Spleen (tissue), 11 donors: ENCODE measurements around the gene MAP3K5. TPM values are rescaled to one million over a fixed set of nuclear protein-coding genes. Genes with fewer than 3 reads are reported as not detected.

Experiments
- DNase-seq: peaks from one replicate; pipeline ENCODE4 v3.0.0-alpha.2; 2020
- H3K27ac ChIP-seq, 8 donors: fragments of 200-600 bp; sonication (generic) in 7 of 8; 1 replicate in 4 of 8; 2 replicates in 4 of 8; pipeline versions ENCODE4 v1.5.0 to v1.8.0; 2016 to 2021; ENCODE audit warnings: inconsistent platforms in 4 of 8, mild to moderate bottlenecking in 4 of 8, moderate library complexity in 1 of 8
- H3K27me3 ChIP-seq, 7 donors: fragments of 200-600 bp; sonication (generic) in 6 of 7; replicated peaks in 1 of 7; 1 replicate in 4 of 7; 2 replicates in 3 of 7; pipeline versions ENCODE4 v1.5.0 to v1.8.0; 2016 to 2021; ENCODE audit warnings: inconsistent platforms in 3 of 7, mild to moderate bottlenecking in 1 of 7
- H3K36me3 ChIP-seq, 6 donors: fragments of 200-600 bp; sonication (generic) in 5 of 6; 1 replicate in 4 of 6; 2 replicates in 2 of 6; pipeline versions ENCODE4 v1.5.0 to v1.8.0; 2016 to 2021; ENCODE audit warnings: inconsistent platforms in 2 of 6
- H3K4me1 ChIP-seq, 6 donors: fragments of 200-600 bp; sonication (generic) in 5 of 6; 1 replicate in 3 of 6; 2 replicates in 3 of 6; pipeline versions ENCODE4 v1.5.0 to v1.8.0; 2016 to 2021; ENCODE audit warnings: inconsistent platforms in 3 of 6
- H3K4me3 ChIP-seq, 8 donors: fragments of 200-600 bp; sonication (generic) in 7 of 8; 1 replicate in 4 of 8; 2 replicates in 4 of 8; pipeline versions ENCODE4 v1.5.0 to v1.8.0; 2016 to 2021; ENCODE audit warnings: inconsistent platforms in 4 of 8, mild to moderate bottlenecking in 4 of 8, moderate library complexity in 2 of 8
- H3K9me3 ChIP-seq, 8 donors: fragments of 200-600 bp; sonication (generic) in 7 of 8; 1 replicate in 4 of 8; 2 replicates in 4 of 8; pipeline versions ENCODE4 v1.5.0 to v1.8.0; 2016 to 2021; ENCODE audit warnings: inconsistent platforms in 4 of 8
- CTCF ChIP-seq, 11 experiments: fragments of 200-600 bp in 7 of 11; fragments of 450-650 bp in 4 of 11; sonication (generic) in 4 of 11; IDR thresholded peaks in 8 of 11; conservative IDR thresholded peaks in 3 of 11; 1 replicate in 7 of 11; 2 replicates in 4 of 11; pipeline versions ENCODE4 v1.4.0 to v1.8.0; 2016 to 2021; ENCODE audit warnings: antibody characterized with exemption in 11 of 11, inconsistent platforms in 4 of 11, mild to moderate bottlenecking in 1 of 11
- POLR2A ChIP-seq, 3 donors: fragments of 450-650 bp; IDR thresholded peaks; one replicate each; pipeline ENCODE4 v1.5.1; 2017; ENCODE audit warnings: antibody characterized with exemption in 3 of 3, mild to moderate bottlenecking in 1 of 3
- POLR2AphosphoS5 ChIP-seq, 3 donors: sonication (generic); formaldehyde crosslinking; IDR thresholded peaks; one replicate each; pipeline ENCODE4 v1.5.1; 2017; ENCODE audit warnings: antibody characterized with exemption in 3 of 3
- WGBS, 5 donors: extraction: QIAGEN DNeasy Blood & Tissue Kit in 3 of 5; methylation state at CpG; one replicate each; pipeline versions ENCODE4 v1.1.5 to v1.1.7; 2013 to 2018; 5-methylcytosine and 5-hydroxymethylcytosine counted together
- intact Hi-C: fragments of 100-400 bp; cut with DNase I; formaldehyde crosslinking; loops from one replicate; pipeline ENCODE4 v1.15.0; 2023; ENCODE audit warnings: low total_unique reads
- polyA plus RNA-seq, 3 donors: library from polyadenylated mRNA; stranded (reverse); fragments of 200-250 nt; gene quantifications; one replicate each; pipeline ENCODE4 v1.2.1, GENCODE V29; 2013
- total RNA-seq, 7 donors: library from RNA; depleted of rRNA in 3 of 7; stranded (reverse); fragments of >200 nt in 3 of 7; fragmentation: NEBNext Ultra II Directional in 4 of 7; extraction: Animal tissue kit (Norgen Biotek cat#: 25700) in 4 of 7; gene quantifications; one replicate each; pipeline versions ENCODE4 v1.1.0 to v1.2.1, GENCODE V29; 2016 to 2021
- donor health status: healthy with polysubstance abuse.
- donor health status: DM: no; HTN: no; CAD: no; lungs with moderate emphysema.
- donor health status: DM: no; HTN: no; CAD: no.
- donor health status: Bipolar disorder and iron deficiency.
- donor health status: healthy.
- donor health status: DM: no; HTN: no; CAD: no.
- donor health status: DM: yes; HTN: yes; CAD: no.

MAP3K5 gene
- total and polyA plus RNA-seq, 10 donors: 7.2 to 55.0 (median 33.2) TPM

DNA sequence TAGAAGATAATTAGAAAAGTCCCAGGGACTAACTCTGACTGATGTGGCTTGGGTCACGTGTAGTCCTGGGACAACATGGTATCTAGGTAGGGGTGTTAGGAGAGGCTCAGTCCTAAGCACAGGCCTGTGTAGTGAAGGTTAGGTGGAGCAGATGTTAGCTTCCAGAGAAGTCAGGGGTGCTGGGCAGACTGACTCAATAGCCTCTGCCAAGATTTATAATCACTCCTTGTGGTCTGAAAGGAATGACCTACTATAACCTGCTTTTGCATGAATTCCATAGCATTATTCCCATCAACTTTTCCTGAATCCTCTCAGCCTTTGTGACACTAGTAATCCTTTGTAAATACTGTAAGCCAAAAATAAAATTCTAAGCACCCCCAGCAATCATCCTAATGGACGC is 19.9 kb upstream of the MAP3K5 start:
- H3K4me3 ChIP-seq: no peak overlapping the region
- H3K4me1 ChIP-seq: no peaks in the 10 kb centered on the region
- H3K27ac ChIP-seq: no peak overlapping the region
- intact Hi-C loops: no loop called here
- DNase-seq: no peak
- no peaks in the 10 kb centered on the region for H3K36me3 ChIP-seq
- peaks cover 0 to 4% (median 0%) of the 10 kb centered on the region in 8 donors for H3K9me3 ChIP-seq
- TF ChIP-seq POLR2A (IDR thresholded peaks at IDR 0.05) (no peak), CTCF (IDR thresholded peaks at IDR 0.05 in 8 of 11, conservative IDR thresholded peaks at IDR 0.05 in 3 of 11) (no peak), POLR2AphosphoS5 (IDR thresholded peaks at IDR 0.05) (no peak)
- WGBS, 5 donors: 87 to 93% (median 91%) methylated on average over 2 of the region's 2 CpGs
- no peaks in the 10 kb centered on the region for H3K27me3 ChIP-seq

DNA sequence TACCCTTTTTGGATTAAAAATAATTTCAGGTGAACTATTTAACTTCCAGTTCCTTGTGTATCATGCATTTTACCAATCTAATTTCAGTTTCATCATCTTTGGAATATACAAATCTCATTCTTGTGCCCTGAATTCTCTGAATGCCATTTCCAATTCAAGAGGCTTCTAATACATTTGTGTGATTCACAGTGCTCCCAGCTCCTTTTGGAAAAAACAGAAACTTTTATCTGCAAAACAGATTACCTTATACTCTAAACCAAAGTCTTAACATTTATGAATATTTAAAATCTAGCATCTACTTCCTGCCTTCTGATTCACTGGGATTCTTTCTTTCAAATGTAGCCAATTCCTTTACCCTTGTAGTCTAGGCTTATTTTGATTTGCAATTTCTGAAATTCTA is 19.0 kb upstream of the MAP3K5 start:
- H3K9me3 ChIP-seq: peaks cover 0 to 4% (median 0%) of the 10 kb centered on the region in 8 donors
- TF ChIP-seq CTCF (IDR thresholded peaks at IDR 0.05 in 8 of 11, conservative IDR thresholded peaks at IDR 0.05 in 3 of 11) (no peak), POLR2A (IDR thresholded peaks at IDR 0.05) (no peak), POLR2AphosphoS5 (IDR thresholded peaks at IDR 0.05) (no peak)
- no peaks in the 10 kb centered on the region for H3K4me1 ChIP-seq
- H3K4me3 ChIP-seq: no peak overlapping the region
- no peaks in the 10 kb centered on the region for H3K27me3 ChIP-seq
- intact Hi-C loops: no loop called here
- no peak for DNase-seq
- no peak overlapping the region for H3K27ac ChIP-seq
- H3K36me3 ChIP-seq: no peaks in the 10 kb centered on the region

GRCh38 chr6:136809091-136809860 is 17.0 kb upstream of the MAP3K5 start:
- no peak overlapping the region for H3K4me3 ChIP-seq
- no peak for DNase-seq
- no peaks in the 10 kb centered on the region for H3K9me3 ChIP-seq
- no peak overlapping the region for H3K27ac ChIP-seq
- intact Hi-C loops: no loop called here
- no peaks in the 10 kb centered on the region for H3K4me1 ChIP-seq
- H3K27me3 ChIP-seq: no peaks in the 10 kb centered on the region
- H3K36me3 ChIP-seq: no peaks in the 10 kb centered on the region
- TF ChIP-seq CTCF (IDR thresholded peaks at IDR 0.05 in 8 of 11, conservative IDR thresholded peaks at IDR 0.05 in 3 of 11) (no peak), POLR2AphosphoS5 (IDR thresholded peaks at IDR 0.05) (no peak), POLR2A (IDR thresholded peaks at IDR 0.05) (no peak)
- WGBS, 5 donors: 83 to 87% (median 85%) methylated on average over 7 of the region's 7 CpGs

GRCh38 chr6:136803608-136804007 is 11.3 kb upstream of the MAP3K5 start:
- Histone ChIP-seq H3K27ac (no peak overlapping the region), H3K36me3 (no peaks in the 10 kb centered on the region), H3K9me3 (peaks cover 0 to 8% (median 0%) of the 10 kb centered on the region in 8 donors), H3K27me3 (no peaks in the 10 kb centered on the region), H3K4me3 (no peak overlapping the region), H3K4me1 (no peaks in the 10 kb centered on the region)
- DNase-seq: no peak
- TF ChIP-seq POLR2AphosphoS5 (IDR thresholded peaks at IDR 0.05) (no peak), POLR2A (IDR thresholded peaks at IDR 0.05) (no peak), CTCF (IDR thresholded peaks at IDR 0.05 in 8 of 11, conservative IDR thresholded peaks at IDR 0.05 in 3 of 11) (no peak)
- intact Hi-C loops: no loop called here
- WGBS, 5 donors: 65 to 74% (median 71%) methylated on average over 1 of the region's 1 CpG
